Measurements from ENCODE around the gene PDE4B.

DNA sequence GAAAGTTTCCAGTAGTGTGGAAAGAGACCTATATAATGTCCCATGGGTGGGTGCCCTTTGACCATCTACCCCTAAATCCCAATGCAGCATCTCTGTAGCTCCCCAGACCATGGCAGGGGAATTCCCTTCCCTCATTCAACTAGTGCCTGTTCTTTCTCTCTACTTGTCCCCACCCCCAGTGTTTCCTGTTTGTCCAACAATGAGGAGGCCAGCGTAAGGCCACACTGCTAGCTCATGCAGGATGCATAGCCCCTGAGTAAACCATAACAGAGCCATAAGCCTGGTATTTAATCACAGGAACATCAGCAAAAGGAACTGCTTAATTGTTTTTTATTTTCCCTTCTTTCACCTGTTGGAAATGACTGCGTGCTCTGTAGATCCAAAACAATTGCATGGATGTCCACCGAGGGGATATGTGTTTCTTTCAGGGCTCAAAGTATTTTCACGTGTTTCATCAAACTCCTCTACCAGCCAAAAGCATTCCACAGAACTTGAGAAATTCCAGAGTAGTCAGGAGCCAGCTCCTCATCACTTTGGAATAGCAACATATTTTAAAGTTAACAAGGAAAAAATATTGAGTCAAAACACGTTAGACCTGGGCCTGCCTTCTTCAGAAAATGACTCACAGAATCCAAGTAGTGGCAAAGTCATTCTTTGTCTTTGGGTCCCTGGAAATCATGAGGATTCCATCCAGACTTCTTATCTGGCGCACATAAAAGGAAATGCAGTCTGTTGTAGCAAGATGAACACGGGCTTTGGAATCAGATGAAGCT is 578.7 kb downstream of the PDE4B start:
- TF ChIP-seq, protein P1, sequence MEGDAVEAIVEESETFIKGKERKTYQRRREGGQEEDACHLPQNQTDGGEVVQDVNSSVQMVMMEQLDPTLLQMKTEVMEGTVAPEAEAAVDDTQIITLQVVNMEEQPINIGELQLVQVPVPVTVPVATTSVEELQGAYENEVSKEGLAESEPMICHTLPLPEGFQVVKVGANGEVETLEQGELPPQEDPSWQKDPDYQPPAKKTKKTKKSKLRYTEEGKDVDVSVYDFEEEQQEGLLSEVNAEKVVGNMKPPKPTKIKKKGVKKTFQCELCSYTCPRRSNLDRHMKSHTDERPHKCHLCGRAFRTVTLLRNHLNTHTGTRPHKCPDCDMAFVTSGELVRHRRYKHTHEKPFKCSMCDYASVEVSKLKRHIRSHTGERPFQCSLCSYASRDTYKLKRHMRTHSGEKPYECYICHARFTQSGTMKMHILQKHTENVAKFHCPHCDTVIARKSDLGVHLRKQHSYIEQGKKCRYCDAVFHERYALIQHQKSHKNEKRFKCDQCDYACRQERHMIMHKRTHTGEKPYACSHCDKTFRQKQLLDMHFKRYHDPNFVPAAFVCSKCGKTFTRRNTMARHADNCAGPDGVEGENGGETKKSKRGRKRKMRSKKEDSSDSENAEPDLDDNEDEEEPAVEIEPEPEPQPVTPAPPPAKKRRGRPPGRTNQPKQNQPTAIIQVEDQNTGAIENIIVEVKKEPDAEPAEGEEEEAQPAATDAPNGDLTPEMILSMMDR (IDR thresholded peaks at IDR 0.05) = no peak
- TF ChIP-seq POLR2A (IDR thresholded peaks at IDR 0.05) = no peak

All from body of pancreas (tissue), 4 donors.